GM19452 (cell line): ENCODE measurements around the gene PLBD2.

Experiments used
- ATAC-seq: cut with Tn5 transposase; IDR thresholded peaks from one replicate; pipeline ENCODE4 v1.9.1; 2021; ENCODE audit not compliant: unreplicated experiment

PLBD2 gene, protein sequence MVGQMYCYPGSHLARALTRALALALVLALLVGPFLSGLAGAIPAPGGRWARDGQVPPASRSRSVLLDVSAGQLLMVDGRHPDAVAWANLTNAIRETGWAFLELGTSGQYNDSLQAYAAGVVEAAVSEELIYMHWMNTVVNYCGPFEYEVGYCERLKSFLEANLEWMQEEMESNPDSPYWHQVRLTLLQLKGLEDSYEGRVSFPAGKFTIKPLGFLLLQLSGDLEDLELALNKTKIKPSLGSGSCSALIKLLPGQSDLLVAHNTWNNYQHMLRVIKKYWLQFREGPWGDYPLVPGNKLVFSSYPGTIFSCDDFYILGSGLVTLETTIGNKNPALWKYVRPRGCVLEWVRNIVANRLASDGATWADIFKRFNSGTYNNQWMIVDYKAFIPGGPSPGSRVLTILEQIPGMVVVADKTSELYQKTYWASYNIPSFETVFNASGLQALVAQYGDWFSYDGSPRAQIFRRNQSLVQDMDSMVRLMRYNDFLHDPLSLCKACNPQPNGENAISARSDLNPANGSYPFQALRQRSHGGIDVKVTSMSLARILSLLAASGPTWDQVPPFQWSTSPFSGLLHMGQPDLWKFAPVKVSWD

DNA sequence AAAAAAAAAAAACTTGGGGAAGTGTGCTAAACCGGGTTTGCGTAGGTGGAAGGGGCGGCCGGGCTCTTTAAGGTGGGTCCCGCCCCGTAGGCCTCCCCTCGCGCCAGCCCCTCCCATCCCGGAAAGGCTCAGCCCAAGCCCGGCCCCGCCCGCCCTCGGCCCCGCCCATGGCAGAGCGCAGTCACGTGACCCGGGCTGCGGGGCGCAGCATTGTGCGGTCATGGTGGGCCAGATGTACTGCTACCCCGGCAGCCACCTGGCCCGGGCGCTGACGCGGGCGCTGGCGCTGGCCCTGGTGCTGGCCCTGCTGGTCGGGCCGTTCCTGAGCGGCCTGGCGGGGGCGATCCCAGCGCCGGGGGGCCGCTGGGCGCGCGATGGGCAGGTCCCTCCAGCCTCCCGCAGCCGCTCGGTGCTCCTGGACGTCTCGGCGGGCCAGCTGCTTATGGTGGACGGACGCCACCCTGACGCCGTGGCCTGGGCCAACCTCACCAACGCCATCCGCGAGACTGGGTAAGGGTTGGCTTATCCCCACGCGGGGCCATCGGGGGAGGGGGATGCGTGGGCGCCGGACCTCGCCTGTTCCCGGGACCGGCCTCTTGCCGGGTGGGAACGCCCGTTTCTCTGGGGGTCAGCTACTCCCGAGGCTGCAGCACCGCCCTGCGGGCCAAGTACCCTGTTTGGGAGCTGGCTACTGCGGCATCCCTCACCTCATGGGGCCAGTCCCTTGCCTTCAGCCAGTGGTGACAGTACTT, at the start of gene PLBD2:
PLBD2 (plus strand) TSS at position 207 of the 752 bp plus-strand sequence; CDS start at position 221, 14 bp downstream.
- ATAC-seq, result peak; percentile 88

DNA sequence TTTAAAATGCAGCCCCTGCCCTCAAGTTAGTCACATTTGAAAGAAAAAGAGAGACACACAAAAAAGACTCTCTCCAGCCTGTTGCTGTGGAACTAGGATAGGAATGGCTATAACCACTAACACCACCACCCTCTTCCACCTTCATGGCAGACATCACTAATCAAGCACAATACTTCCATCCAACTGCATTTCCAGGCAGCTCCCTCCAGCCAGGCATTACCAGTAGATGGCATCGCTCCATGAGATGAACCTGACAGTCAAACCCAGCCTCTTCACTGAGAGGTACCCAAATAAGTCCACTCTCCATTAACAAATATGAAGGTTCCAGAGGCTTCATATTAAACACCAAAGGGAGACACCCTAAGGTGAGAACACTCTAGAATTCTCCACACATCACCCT, 47.9 kb upstream of the PLBD2 start:
- no peak for ATAC-seq

DNA sequence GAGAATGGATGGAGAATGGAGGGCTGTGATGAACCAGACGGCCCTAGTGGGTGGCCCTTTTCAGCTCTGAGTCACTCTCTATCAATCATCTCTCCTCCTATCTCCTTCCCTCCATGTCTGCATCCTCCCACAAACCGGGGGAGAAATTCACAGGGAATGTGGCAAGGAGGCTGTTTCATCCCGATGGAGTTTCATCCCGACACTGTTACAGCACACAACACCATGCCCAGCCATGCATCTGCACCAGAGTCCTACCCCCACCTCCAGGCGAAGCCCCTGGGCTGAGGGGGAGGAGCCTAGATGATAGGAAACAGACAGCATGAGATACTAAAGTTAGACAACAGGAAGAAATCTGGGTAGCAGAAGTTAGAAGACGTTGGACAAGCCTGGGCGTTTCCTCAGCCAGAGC, 44.3 kb upstream of the PLBD2 start:
- no peak for ATAC-seq

DNA sequence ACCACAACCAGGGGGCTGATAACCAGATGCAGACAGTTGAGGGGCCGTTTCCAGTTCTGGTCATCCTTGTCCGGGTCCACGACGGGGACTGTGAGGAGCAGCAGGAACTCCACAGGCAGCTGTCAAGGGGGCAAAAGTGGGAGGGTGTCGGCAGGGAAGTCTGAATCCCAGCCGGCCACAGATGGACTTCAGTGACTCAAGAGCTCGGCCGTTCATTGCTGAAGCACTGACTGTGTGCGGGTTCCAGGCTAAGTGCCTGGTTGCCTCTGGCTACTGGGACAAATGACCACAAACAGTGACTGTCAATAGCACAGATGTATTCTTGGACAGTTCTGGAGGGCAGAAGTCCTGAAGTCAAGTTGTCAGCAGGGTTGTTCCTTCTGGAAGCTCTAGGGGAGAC, 43.0 kb upstream of the PLBD2 start:
- ATAC-seq, result no peak

DNA sequence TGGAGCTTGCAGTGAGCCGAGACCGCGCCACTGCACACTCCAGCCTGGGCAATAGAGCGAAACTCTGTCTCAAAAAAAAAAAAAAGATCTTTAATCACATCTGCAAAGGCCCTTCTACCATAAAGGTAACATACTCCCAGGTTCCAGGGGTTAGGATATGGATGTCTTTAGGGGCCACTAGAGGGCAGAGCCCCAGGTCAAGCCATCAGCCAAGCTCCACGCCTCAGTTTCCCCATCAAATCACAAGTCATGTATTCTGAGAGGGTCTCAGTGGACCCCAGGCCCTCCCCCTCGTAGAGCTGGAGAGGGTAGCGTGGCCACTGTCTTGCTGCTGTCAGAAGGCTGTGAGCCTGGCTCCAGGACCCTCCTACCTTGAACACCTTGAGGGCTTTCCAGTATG, 42.2 kb upstream of the PLBD2 start:
- no peak for ATAC-seq

DNA sequence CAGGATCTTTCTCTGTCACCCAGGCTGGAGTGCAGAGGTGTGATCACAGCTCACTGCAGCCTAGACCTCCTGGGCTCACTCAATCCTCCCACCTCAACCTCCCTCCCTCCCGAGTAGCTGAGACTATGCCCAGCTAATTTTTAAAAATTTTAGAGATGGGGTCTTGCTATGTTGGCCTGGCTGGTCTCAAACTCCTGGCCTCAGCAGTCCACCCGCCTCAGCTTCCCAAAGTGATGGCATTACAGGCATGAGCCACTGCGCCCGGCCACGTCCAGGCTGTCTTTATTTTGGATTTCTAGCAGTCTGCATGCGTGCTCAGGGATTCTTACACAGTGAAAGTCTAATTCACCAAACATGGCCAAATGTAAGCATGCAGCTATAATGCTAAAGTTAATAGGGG, 41.3 kb upstream of the PLBD2 start:
- ATAC-seq, result no peak

DNA sequence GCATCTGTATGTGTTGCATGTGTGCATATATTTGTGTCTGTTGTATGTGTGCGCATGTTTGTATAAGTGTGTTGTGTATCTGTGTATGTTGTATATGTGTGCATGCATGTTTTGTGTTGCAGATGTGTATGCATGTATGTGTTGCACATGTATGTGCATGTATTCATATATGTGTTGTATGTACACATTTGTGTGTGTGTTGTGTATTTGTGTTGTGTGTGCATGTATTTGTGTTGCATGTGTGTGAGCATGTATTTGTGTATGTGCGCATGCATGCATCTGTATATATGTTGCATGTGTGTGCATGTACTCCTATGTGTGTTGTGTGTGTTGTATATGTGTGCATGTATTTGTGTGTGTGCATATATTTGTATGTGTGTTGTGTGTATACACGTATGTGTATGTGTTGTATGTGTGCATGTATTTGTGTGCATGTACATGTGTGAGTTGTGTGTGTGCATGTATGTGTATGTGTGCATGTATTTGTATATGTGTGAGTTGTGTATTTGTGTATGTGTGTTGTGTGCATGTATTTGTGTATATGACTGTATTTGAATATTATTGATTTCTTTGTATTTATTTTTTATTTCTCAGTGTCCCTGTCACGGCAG, 40.2 kb upstream of the PLBD2 start:
- ATAC-seq, result no peak

DNA sequence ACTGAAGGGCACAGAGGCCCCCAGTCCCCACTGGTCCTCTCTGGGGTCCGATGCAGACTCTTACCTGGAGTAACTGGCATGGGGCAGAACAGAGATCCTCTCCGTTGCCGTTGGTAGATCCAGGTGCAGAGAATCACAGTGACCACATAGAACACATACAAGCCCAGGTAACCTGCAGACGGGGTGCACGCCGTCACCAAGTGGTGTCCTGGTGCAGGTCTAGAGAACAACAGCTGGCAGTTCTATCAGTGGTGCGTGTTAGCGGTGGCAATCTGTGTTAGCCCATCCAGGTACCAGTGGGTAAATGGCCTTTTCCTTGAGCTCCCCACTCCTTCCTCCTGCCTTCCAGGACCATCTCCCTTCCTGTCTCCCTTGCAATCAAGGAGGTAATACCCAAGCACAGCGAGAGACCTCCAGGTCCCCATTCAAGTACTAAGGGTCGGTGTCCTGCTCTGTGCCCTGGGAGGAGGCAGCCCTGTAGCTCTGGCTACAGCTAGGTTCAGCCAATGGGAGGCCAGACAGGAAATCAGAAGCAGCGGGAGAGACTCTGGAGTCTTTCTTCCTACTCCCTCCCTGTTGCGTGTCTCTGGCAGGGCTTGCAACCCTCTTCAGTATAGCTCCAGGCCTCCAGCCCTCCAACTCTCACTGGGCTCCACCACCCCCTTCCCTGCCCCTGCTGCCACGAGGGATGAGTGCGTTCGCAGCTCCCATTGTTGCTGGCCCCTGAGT, 39.3 kb upstream of the PLBD2 start:
- no peak for ATAC-seq

DNA sequence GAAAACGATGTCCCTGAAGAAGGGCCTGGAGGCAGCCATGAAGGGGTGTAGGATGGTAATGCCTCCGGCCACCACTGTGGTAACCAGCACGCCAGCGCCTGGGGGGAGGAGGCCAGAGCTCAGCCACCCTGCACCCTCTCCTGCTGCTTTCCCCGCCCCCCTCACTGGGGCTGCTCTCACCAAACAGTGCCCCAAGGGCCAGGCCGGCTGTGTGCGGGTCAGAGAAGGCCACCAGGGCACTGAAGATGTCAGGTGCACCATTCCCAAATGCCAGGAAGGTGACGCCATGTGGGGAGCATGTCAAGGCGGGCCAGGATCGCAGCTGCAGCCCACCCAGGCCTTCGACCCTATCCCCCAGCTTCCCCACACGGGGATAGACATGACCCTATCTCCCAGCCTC, 38.0 kb upstream of the PLBD2 start:
- ATAC-seq, result no peak

DNA sequence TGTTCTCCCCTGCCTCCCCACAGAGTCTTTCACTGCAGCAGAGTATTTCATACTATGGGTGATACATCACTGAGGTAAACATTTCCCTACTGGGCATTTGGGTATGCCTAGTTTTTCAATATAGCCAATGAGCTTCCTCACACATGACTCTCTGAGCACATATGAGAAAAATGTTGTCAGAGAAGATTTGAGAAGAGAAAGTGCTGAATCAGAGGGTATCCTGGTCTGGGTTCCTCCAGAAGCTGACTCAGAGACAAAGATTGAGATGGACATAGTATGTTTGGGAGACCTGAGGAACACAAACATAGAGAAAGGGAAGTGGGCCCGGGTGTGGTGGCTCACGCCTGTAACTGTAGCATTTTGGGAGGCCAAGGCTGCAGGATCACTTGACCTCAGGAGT, 36.0 kb upstream of the PLBD2 start:
- no peak for ATAC-seq

DNA sequence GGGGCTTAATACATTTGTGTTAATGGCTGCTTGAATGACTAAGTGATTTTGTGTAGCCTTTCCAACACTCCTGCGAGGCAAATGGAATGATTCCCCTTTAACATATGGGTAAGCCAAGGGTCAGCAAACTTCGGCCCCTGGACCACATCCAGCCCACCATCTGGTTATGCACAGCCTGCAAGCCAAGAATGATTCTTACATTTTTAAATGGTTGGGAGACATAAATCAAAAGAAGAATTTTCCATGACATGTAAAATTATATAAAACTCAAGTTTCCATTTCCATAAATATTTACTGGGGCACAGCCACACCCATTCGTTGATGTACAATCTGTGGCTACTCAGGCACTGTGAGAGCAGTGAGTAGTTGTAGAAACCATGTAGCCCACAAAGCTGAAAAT, 32.5 kb upstream of the PLBD2 start:
- no peak for ATAC-seq

DNA sequence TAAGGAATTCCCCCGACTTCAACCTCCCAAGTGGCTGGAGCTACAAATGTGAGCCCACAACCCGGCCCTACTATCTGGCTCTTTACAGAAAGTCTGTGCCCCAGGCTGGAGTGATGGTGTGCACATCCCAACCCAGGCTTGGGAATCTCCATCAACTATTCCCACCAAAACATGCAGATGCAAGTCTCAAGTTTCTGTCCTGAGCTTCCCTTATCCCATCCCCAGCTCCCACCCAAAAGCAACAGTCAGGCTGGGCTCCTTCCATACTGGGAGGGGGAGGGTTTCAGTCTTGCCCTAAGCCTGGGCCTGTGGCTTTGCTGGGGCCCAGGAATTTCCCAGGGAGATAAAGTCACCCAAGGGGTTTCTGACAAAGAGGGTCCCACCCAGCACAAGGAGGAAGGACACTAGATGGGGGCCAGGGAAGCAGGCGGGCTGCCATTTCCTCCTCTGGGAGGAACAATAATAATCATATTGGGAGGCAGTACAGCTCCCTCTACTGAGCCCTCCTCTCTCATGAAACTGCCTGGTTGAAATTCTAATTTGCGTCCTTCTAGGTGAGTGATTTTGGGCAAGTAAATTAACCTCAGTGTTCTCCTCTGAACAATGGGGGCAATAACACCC, 31.5 kb upstream of the PLBD2 start:
- no peak for ATAC-seq

DNA sequence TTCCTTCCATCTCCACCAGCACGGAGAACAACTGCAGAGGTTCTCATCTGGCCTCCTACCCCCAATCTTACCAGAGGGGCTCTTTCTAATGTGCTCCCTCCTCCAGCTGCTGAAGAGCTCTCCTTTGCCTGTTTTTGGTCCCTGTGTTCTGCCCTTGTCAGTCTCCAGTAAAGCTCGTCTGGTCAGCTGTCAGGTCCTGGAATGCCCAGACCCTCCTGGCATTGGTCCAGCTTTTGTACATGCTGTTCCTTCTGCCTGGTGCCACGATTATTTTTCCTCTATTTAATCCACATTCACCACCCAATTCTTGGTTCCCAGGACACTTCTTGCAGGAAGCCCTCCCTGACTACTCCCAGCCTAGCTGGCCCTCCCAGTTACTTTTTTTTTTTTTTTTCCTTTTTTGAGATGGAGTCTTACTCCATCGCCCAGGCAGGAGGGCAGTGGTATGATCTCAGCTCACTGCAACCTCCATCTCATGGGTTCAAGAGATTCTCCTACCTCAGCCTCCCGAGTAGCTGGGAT, 30.0 kb upstream of the PLBD2 start:
- ATAC-seq, result no peak

DNA sequence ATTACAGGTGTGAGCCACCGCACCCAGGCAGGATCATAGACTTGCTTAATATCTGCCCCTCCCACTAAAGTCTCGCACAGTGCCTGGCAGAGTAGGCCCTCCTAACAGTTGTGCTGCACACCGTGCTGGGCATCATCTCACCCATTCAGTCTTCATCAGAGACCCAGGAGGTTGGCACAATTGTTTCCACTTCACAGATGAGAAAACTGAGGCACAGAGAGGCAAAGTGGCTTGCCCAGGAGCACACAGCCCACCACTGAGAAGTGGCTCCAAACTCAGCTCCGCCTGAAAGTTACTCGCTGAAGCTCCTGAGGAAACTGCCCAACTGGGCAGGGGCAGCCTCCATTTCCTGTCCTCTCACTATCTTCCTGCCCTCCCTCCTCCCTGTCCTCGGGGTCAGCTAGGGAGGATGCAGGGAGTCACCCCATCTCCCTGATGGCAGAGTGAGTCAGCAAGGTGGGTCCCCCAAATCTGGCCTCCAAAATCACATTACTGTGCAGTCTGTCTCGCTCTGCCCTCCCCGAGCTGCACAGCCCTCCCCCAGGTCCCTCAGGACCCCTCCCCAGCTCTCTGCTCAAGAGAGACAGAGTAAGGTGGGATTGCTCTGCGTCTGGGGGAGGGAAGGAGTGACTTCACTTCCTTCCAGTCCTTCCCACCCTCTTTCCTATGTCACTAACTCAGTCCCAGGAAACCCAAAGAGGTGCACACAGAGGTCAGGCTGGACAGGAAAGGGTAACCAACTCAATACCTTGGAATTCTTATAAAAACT, 29.2 kb upstream of the PLBD2 start:
- no peak for ATAC-seq

DNA sequence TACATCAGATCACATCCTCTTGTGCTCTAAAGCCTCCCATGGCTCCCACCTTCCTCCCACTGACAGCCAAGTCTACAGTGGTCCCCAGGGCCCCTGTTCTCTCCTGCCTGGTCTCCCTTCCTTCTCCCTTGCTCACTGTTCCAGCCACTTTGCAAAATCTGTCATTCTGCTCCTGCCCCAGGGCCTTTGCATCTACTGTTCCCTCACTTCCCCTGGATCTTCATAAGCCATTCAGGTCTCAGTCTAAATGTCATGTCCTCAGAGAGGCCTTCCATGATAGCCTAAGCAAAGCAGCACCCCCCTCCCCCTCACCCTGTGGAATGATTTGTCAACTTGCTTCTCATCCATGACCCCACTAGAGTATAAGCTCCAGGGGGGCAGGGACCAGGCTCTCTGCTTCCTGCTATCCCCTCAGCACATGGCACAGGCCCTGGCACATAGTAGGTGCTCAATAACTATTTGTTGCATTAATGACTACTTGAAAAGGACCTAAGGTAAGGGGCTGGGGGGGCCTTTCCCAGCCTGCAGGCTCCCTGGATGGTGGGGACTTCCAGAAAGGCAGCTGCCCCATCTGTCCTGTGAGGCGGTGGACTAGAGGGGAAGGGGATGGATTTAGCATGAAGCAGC, 28.5 kb upstream of the PLBD2 start:
- no peak for ATAC-seq

DNA sequence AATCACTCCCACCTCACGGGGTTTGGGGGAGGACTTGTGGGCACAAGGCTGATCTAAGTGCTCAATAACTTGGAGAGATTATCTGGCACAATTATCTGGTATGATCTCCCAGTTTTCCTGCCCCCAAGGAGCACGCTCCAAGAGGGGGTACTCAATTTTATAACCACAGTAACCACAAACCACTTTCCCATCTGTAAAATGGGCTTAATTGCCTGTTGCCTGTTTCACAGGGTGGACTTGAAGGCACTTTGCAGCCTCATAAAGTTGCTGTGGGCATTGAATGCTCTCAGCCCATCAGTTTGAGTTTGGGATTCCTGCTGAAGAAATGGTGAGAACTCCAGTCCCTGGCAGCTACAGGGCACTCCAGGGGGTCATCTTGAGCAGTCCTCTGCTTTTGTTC, 27.9 kb upstream of the PLBD2 start:
- no peak for ATAC-seq

DNA sequence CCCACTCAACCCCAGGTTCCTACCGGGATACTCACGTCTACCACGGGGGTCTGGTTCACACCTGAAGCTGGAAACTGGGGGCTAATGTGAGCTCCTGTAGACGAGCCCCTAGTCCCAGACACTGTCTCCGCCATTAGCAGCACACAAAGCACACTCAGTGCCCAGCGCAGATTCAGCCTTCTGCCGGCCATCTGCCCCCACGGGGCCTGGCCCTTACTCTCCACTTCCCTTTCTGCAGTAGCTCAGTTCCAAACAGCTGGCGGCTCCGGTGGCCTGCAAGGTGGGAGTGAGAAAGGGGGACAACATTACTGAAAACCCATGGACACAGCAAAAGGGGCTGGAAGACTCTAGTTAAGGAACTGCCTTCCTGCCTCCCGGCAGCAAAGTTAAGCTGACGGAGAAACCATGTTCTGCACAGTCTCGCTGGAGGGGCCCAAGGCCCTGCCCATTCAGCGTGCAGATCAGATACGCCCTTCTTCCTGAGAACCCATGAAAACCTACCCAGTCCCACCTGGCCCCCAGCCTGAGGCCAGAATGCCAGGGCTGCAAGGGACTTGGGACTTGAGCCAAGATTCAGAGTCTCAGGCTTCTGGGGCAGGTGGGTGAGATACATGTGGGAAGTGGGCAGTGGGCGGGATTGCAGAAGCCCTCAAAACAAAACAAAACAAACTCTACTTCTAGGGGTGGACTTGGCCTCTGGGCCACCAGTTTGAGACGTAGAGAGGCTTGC, 25.5 kb upstream of the PLBD2 start:
- no peak for ATAC-seq

DNA sequence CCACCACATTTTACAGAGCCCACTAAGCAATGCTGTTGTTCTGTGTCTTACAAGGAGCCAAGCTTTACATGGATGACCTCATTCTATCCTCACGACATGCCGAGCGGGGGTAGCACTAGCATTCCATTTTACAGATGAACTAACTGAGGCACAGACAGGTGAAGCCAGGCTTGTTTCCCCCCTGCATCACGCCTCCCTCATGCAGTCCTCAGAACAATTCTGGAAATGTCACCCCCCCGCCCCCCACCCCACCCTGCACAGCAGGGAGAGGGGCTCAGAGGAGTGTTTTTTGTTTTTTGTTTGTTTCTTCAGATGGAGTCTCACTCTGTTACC, 25.0 kb upstream of the PLBD2 start:
- no peak for ATAC-seq
